Common myeloid progenitor, CD34-positive (primary cell): ENCODE data around the gene ISOC1.

Experiments
- CTCF ChIA-PET: fragments of 350-600 bp; sonication (Branson Sonifier 250); formaldehyde crosslinking; loops from one replicate; lab custom pipeline; 2021; ENCODE audit warnings: antibody characterized with exemption; lab: Charles Lee
- POLR2A ChIA-PET: fragments of 350-600 bp; sonication (Branson Sonifier 250); formaldehyde crosslinking; loops from one replicate; lab custom pipeline; 2021; ENCODE audit warnings: antibody characterized with exemption; lab: Charles Lee
- DNase-seq, 3 donors: peaks; one replicate each; pipeline versions ENCODE4 v3.0.0 to v3.0.0-alpha.2; 2013
- H3K27ac ChIP-seq, 2 experiments: 1 replicate in 1 of 2; 2 replicates in 1 of 2; pipeline ENCODE4 v1.7.0; 2013; ENCODE audit warnings: inconsistent platforms in 2 of 2, low read length in 2 of 2, mild to moderate bottlenecking in 2 of 2, low read depth in 1 of 2, moderate library complexity in 1 of 2; ENCODE audit not compliant: severe bottlenecking in 2 of 2, insufficient read depth in 1 of 2, poor library complexity in 1 of 2
- H3K27me3 ChIP-seq, 5 experiments: replicated peaks in 2 of 5; 1 replicate in 3 of 5; 2 replicates in 2 of 5; pipeline versions ENCODE4 v1.6.1 to v1.7.0; 2013; ENCODE audit warnings: low read length in 4 of 5, mild to moderate bottlenecking in 2 of 5, moderate library complexity in 2 of 5, inconsistent platforms in 1 of 5; ENCODE audit not compliant: insufficient read depth in 5 of 5, control insufficient read depth in 4 of 5
- H3K36me3 ChIP-seq, 4 experiments: 1 replicate in 2 of 4; 2 replicates in 2 of 4; pipeline versions ENCODE4 v1.6.1 to v1.7.0; 2013; ENCODE audit warnings: low read length in 3 of 4, control low read depth in 1 of 4, mild to moderate bottlenecking in 1 of 4; ENCODE audit not compliant: control insufficient read depth in 4 of 4, insufficient read depth in 4 of 4
- H3K4me1 ChIP-seq, 4 experiments: 1 replicate in 3 of 4; 2 replicates in 1 of 4; pipeline versions ENCODE4 v1.6.1 to v1.7.1; 2013; ENCODE audit warnings: low read length in 3 of 4, mild to moderate bottlenecking in 3 of 4, control low read depth in 1 of 4, inconsistent platforms in 1 of 4, moderate library complexity in 1 of 4; ENCODE audit not compliant: control insufficient read depth in 4 of 4, insufficient read depth in 4 of 4; ENCODE audit errors: control extremely low read depth in 1 of 4
- H3K4me3 ChIP-seq, 7 experiments: 1 replicate in 4 of 7; 2 replicates in 3 of 7; pipeline versions ENCODE4 v1.5.1 to v1.7.0; 2013; ENCODE audit warnings: mild to moderate bottlenecking in 7 of 7, low read length in 6 of 7, moderate library complexity in 6 of 7, inconsistent platforms in 2 of 7, low read depth in 2 of 7, control low read depth in 1 of 7; ENCODE audit not compliant: insufficient read depth in 4 of 7, control insufficient read depth in 1 of 7; ENCODE audit errors: extremely low read depth in 1 of 7
- H3K9me3 ChIP-seq, 5 experiments: 1 replicate in 4 of 5; 2 replicates in 1 of 5; pipeline versions ENCODE4 v1.6.1 to v1.7.1; 2013; ENCODE audit warnings: low read length in 4 of 5, mild to moderate bottlenecking in 2 of 5, inconsistent platforms in 1 of 5, low read depth in 1 of 5, moderate library complexity in 1 of 5; ENCODE audit not compliant: control insufficient read depth in 4 of 5, insufficient read depth in 2 of 5; ENCODE audit errors: control extremely low read depth in 1 of 5
- WGBS: methylation state at CpG from one replicate; pipeline ENCODE4 v1.1.5; 2013; ENCODE audit not compliant: insufficient coverage; 5-methylcytosine and 5-hydroxymethylcytosine counted together

ISOC1 gene

DNA sequence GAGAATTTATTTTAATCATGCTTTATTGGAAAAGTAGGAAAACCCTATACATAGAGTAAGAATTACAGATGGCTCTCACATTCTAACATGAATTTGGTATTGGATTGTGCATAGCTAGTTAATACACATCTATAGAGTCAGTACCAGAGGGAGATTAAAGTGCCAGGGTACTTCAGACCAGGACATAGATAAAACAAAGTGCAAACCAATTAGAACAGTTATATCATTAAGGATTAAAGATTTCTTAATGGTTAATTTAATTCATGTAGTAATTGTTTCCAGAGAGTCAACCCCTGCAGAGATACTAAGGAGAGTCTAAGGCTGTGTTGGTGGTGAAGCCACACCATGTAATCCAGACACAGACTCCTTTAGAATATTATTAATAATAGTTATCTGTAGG is 8.8 kb downstream of the ISOC1 start:
- DNase-seq = no peak
- peaks cover 0 to 24% (median 11%) of the 10 kb centered on the region in 4 experiments for H3K36me3 ChIP-seq
- H3K4me1 ChIP-seq = peaks cover 9 to 11% (median 10%) of the 10 kb centered on the region in 4 experiments
- H3K27me3 ChIP-seq = no peaks in the 10 kb centered on the region
- no peaks in the 10 kb centered on the region for H3K9me3 ChIP-seq
- POLR2A ChIA-PET = no interaction called here
- H3K4me3 ChIP-seq = no peak overlapping the region
- CTCF ChIA-PET = interaction anchor here (0.7 to 0.9 kb wide), 2 partner anchors 9 to 197 kb away, joined by 3 read pairs; partner anchors contain the start of gene ISOC1
- no peak overlapping the region for H3K27ac ChIP-seq

DNA sequence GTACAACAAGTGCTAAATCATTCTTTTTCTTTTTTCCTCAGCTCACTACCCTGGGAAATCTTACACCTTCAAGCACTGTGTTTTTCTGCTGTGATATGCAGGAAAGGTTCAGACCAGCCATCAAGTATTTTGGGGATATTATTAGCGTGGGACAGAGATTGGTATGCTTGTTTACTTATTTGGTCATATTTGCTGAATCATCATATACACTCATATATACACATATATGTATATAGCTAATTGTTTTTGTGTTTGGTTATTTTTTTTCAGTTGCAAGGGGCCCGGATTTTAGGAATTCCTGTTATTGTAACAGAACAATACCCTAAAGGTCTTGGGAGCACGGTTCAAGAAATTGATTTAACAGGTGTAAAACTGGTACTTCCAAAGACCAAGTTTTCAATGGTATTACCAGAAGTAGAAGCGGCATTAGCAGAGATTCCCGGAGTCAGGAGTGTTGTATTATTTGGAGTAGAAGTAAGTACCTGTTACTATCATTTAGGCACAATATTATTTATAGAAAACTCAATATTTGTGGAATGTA is 10.4 kb downstream of the ISOC1 start:
- Histone ChIP-seq H3K36me3 (peaks cover 0 to 33% (median 11%) of the 10 kb centered on the region in 4 experiments), H3K4me3 (no peak overlapping the region), H3K4me1 (no peaks in the 10 kb centered on the region), H3K27ac (no peak overlapping the region), H3K9me3 (no peaks in the 10 kb centered on the region), H3K27me3 (no peaks in the 10 kb centered on the region)
- ChIA-PET POLR2A (no interaction called here), CTCF (interaction anchor here (2.1 kb wide), 1 partner anchor 10 kb away, joined by 7 read pairs; the partner anchor contains the start of gene ISOC1)
- 100% methylated on average over 1 of the region's 5 CpGs for WGBS
- DNase-seq = no peak

DNA sequence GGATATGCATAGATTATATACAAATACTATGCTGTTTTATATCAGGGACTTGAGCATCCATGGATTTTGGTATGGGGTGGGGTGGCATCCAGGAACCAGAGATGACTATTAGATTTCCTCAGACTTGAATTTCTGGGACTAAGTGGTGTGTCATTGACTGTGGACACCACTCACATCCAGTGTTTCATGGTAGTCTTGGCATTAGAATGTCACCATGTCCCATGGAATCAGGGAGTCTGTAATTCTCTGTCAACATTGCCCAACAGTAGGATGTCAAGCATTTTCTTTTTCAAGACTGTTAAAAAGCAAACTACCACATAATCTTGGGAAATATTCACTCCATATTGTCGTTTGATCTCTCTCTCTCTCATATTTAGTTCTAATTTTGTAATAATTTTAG is 13.1 kb downstream of the ISOC1 start:
- ChIA-PET CTCF (interaction anchor here (0.6 to 1.8 kb wide), 3 partner anchors 9 to 1139 kb away, joined by 3 to 5 read pairs (median 3); no protein-coding TSS in a partner anchor), POLR2A (no interaction called here)
- Histone ChIP-seq H3K4me1 (peaks cover 0 to 3% (median under 1%) of the 10 kb centered on the region in 4 experiments), H3K4me3 (no peak overlapping the region), H3K9me3 (no peaks in the 10 kb centered on the region), H3K36me3 (peaks cover under 1 to 41% (median 13%) of the 10 kb centered on the region in 4 experiments), H3K27me3 (no peaks in the 10 kb centered on the region), H3K27ac (no peak overlapping the region)
- WGBS = no CpG with 5 or more reads among the region's 1 CpG
- DNase-seq = no peak

DNA sequence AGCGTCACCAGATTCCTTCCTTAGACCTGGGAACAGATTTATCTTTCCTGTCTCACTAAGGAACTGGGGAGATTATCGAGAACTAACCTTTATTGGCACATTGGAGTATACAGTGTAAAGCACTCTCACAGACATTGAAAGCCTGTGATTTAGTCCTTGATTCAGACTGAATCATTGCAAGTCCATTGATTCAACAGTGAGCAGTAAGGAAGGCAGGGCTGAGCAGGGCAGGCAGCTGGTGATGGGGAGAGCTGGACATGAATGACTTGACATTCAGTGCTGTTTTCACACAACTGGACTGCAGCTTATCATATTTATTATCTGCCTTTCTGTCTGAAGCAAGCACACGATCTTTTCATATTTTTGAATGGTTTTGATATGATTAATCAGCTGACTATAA is 16.2 kb downstream of the ISOC1 start:
- CTCF ChIA-PET = interaction anchor here (1.7 to 3.8 kb wide), 3 partner anchors 12 to 15 kb away, joined by 4 to 15 read pairs (median 6); no protein-coding TSS in a partner anchor
- Histone ChIP-seq H3K4me3 (no peak overlapping the region), H3K27ac (no peak overlapping the region), H3K9me3 (no peaks in the 10 kb centered on the region), H3K4me1 (peaks cover 0 to 3% (median under 1%) of the 10 kb centered on the region in 4 experiments), H3K36me3 (peaks cover 6 to 36% (median 13%) of the 10 kb centered on the region in 4 experiments), H3K27me3 (no peaks in the 10 kb centered on the region)
- POLR2A ChIA-PET = no interaction called here
- no peak for DNase-seq
- WGBS = 100% methylated on average over 1 of the region's 3 CpGs

DNA sequence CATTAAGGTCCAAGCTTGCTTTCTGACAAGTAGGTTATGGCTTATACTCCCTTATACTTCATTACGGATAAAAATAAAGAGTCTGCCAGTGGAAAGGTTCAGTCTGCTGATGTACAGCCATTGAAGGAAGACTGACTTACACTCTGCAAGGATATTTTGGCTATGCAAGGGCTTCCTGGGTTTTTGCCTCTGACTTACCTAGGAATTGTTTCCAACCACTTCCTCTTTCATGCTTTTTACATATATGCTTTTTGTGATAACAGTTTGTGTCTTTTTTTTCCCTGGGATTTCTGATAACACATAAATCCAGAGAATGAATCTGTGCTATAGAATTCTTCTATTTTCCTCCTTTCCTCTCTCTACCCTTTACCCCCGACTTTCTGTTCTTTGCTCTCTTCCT is 16.8 kb downstream of the ISOC1 start:
- 86% methylated on average over 1 of the region's 2 CpGs for WGBS
- Histone ChIP-seq H3K9me3 (no peaks in the 10 kb centered on the region), H3K36me3 (peaks cover 6 to 31% (median 13%) of the 10 kb centered on the region in 4 experiments), H3K27ac (no peak overlapping the region), H3K4me1 (peaks cover 0 to 3% (median under 1%) of the 10 kb centered on the region in 4 experiments), H3K4me3 (no peak overlapping the region), H3K27me3 (no peaks in the 10 kb centered on the region)
- ChIA-PET CTCF (interaction anchor here (1.7 to 3.8 kb wide), 2 partner anchors 12 to 16 kb away, joined by 4 to 15 read pairs; no protein-coding TSS in a partner anchor), POLR2A (no interaction called here)
- DNase-seq = no peak

DNA sequence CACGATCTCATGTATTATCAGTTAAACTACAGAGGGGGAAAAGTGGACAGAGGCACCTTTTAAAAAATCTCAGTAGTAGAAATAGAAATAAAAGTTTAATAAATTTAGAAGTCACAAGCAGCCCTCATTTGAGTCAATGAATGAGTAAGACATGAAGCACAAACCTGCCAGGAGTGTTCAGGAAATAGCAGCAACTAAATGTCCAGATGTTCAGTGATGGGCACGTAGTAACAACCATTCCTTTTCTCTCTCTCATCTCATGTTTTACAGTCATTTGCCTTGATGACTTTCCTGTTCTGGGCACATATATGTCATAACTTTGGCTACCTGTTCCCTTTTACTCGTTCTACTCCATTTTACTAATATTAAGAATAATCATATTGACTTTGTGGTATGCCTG is 17.7 kb downstream of the ISOC1 start:
- ChIA-PET POLR2A (no interaction called here), CTCF (interaction anchor here (1.7 to 3.8 kb wide), 2 partner anchors 13 to 17 kb away, joined by 4 to 15 read pairs; no protein-coding TSS in a partner anchor)

DNA sequence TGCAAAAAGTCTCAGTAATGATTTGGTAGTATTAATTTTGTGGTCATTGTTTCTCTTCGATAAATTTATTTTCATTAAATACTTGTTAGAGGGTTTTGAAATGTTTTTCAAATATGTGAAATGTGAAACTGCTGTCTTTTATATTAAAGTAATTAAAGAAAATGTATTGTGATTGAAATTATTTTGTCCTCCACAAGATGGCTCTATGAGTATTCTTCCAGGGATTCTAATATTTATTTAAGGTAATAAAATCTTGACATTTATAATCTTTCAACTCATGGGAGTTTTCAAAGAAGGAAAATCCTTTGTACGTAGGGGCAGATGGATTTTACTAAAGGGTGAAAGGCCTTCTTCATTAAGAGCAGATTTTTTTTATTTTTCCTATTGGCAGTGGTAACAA is 19.3 kb downstream of the ISOC1 start:
- no peak for DNase-seq
- WGBS = no CpG with 5 or more reads among the region's 2 CpGs
- Histone ChIP-seq H3K27me3 (no peaks in the 10 kb centered on the region), H3K9me3 (no peaks in the 10 kb centered on the region), H3K27ac (no peak overlapping the region), H3K36me3 (peaks cover 4 to 16% (median 7%) of the 10 kb centered on the region in 4 experiments), H3K4me3 (no peak overlapping the region), H3K4me1 (peaks cover 0 to 3% (median under 1%) of the 10 kb centered on the region in 4 experiments)
- POLR2A ChIA-PET = no interaction called here
- CTCF ChIA-PET = interaction anchor here (2.3 kb wide), 1 partner anchor 12 kb away, joined by 6 read pairs; no protein-coding TSS in a partner anchor

More for the DNA sequence above, 17.7 kb downstream of the ISOC1 start:
- Histone ChIP-seq H3K27me3 (no peaks in the 10 kb centered on the region), H3K4me3 (no peak overlapping the region), H3K4me1 (peaks cover 0 to 3% (median under 1%) of the 10 kb centered on the region in 4 experiments), H3K36me3 (peaks cover 6 to 27% (median 8%) of the 10 kb centered on the region in 4 experiments), H3K27ac (no peak overlapping the region), H3K9me3 (no peaks in the 10 kb centered on the region)
- WGBS = 100% methylated on average over 1 of the region's 3 CpGs
- no peak for DNase-seq
